ENCODE data around the gene PRKN. TPM values are rescaled to one million over a fixed set of nuclear protein-coding genes. Genes with fewer than 3 reads are reported as not detected.

PRKN gene
- total RNA-seq, 2 donors from 2014 or later: 3.3 to 4.8 TPM

- WGBS, 2 experiments (ENCODE audit: insufficient coverage in 1 of 2, insufficient read length in 1 of 2): 70 to 83% methylated on average over 4 of the region's 4 CpGs
Observed at GRCh38 chr6:161984713-161985112, 742.9 kb downstream of the PRKN start.

GRCh38 chr6:161976553-161976952 lies 751.0 kb downstream of the PRKN start:
- Histone ChIP-seq H3K4me1 (ENCODE audit: control insufficient read depth, insufficient read depth, low read length) (no peaks in the 10 kb centered on the region), H3K36me3 (ENCODE audit: control insufficient read depth, insufficient read depth, low read length) (no peaks in the 10 kb centered on the region), H3K27me3 (ENCODE audit: control insufficient read depth, insufficient read depth, low read length, poor library complexity, severe bottlenecking) (no peaks in the 10 kb centered on the region), H3K9ac (ENCODE audit: extremely low read depth, low read length, poor library complexity, severe bottlenecking) (no peak overlapping the region), H3K27ac (ENCODE audit: low read depth, low read length) (no peak overlapping the region), H3K9me3 (ENCODE audit: control insufficient read depth, low read length) (peaks cover 13% of the 10 kb centered on the region), H3K4me3 (ENCODE audit: low read length) (no peak overlapping the region)
- Mint-ChIP-seq H3K4me1 (no peaks in the 10 kb centered on the region), H3K27ac (no peak overlapping the region), H3K27me3 (ENCODE audit: insufficient read depth) (no peaks in the 10 kb centered on the region), H3K4me3 (no peak overlapping the region), H3K9me3 (peaks cover 8% of the 10 kb centered on the region), H3K36me3 (ENCODE audit: low read depth) (no peaks in the 10 kb centered on the region)
- TF ChIP-seq CTCF (conservative IDR thresholded peaks at IDR 0.05): no peak
- WGBS, 2 experiments (ENCODE audit: insufficient coverage in 1 of 2, insufficient read length in 1 of 2): 95 to 97% methylated on average over 3 to 4 of the region's 4 CpGs
- DNase-seq: no peak

More at GRCh38 chr6:161984713-161985112, 742.9 kb downstream of the PRKN start:
- no peaks in the 10 kb centered on the region for H3K4me1 Mint-ChIP-seq
- H3K27ac Mint-ChIP-seq: no peak overlapping the region
- Histone ChIP-seq H3K27ac (ENCODE audit: low read depth, low read length) (no peak overlapping the region), H3K36me3 (ENCODE audit: control insufficient read depth, insufficient read depth, low read length) (no peaks in the 10 kb centered on the region), H3K27me3 (ENCODE audit: control insufficient read depth, insufficient read depth, low read length, poor library complexity, severe bottlenecking) (no peaks in the 10 kb centered on the region), H3K9me3 (ENCODE audit: control insufficient read depth, low read length) (no peaks in the 10 kb centered on the region), H3K4me3 (ENCODE audit: low read length) (no peak overlapping the region), H3K9ac (ENCODE audit: extremely low read depth, low read length, poor library complexity, severe bottlenecking) (no peak overlapping the region), H3K4me1 (ENCODE audit: control insufficient read depth, insufficient read depth, low read length) (no peaks in the 10 kb centered on the region)
- no peaks in the 10 kb centered on the region for H3K36me3 Mint-ChIP-seq (ENCODE audit: low read depth)
- peak; percentile 25 for TF ChIP-seq CTCF (conservative IDR thresholded peaks at IDR 0.05)
- H3K4me3 Mint-ChIP-seq: no peak overlapping the region
- no peaks in the 10 kb centered on the region for H3K27me3 Mint-ChIP-seq (ENCODE audit: insufficient read depth)
- DNase-seq: no peak
- H3K9me3 Mint-ChIP-seq: peaks cover 3% of the 10 kb centered on the region

- Histone ChIP-seq H3K27ac (ENCODE audit: low read depth, low read length) (no peak overlapping the region), H3K27me3 (ENCODE audit: control insufficient read depth, insufficient read depth, low read length, poor library complexity, severe bottlenecking) (no peaks in the 10 kb centered on the region), H3K4me3 (ENCODE audit: low read length) (no peak overlapping the region), H3K9ac (ENCODE audit: extremely low read depth, low read length, poor library complexity, severe bottlenecking) (no peak overlapping the region), H3K36me3 (ENCODE audit: control insufficient read depth, insufficient read depth, low read length) (no peaks in the 10 kb centered on the region), H3K9me3 (ENCODE audit: control insufficient read depth, low read length) (peaks cover 13% of the 10 kb centered on the region), H3K4me1 (ENCODE audit: control insufficient read depth, insufficient read depth, low read length) (no peaks in the 10 kb centered on the region)
- TF ChIP-seq CTCF (conservative IDR thresholded peaks at IDR 0.05): no peak
- Mint-ChIP-seq H3K27ac (no peak overlapping the region), H3K9me3 (peaks cover 8% of the 10 kb centered on the region), H3K36me3 (ENCODE audit: low read depth) (no peaks in the 10 kb centered on the region), H3K4me1 (no peaks in the 10 kb centered on the region), H3K27me3 (ENCODE audit: insufficient read depth) (no peaks in the 10 kb centered on the region), H3K4me3 (no peak overlapping the region)
- 88 to 100% methylated on average over 5 to 9 of the region's 9 CpGs for WGBS, 2 experiments (ENCODE audit: insufficient coverage in 1 of 2, insufficient read length in 1 of 2)
- DNase-seq: no peak
Observed at GRCh38 chr6:161973064-161973463, 754.5 kb downstream of the PRKN start.

Measured in endodermal cell (in vitro differentiated cells).